ENCODE measurements around the gene XXYLT1. TPM values are rescaled to one million over a fixed set of nuclear protein-coding genes. Genes with fewer than 3 reads are reported as not detected.
"Not testable (repeated sequence)": the region's sequence is repeated elsewhere in the genome, so short reads cannot be mapped to it uniquely, and the experiment has no call there.

XXYLT1 gene
- total RNA-seq, result 2.7 TPM
- long read RNA-seq, partial matches to known transcripts, result 0 of 2 reads
- long read RNA-seq, other reads (novel, unspliced or antisense), result 1 of 2 reads

- ATAC-seq (peak; percentile 97), DNase-seq (ENCODE audit: missing footprints) (peak; percentile 95)
- intact Hi-C loops (cut with DNase I), result loop anchor here (1.0 to 2.0 kb wide), 2 partner anchors 172 to 252 kb away; partner anchors contain the start of gene ACAP2
Observed at GRCh38 chr3:195270817-195271409, at the start of gene XXYLT1. Gene XXYLT1, minus strand, starts transcription at chr3:195271159. Its CDS starts 101 bp downstream, at chr3:195271058.

- intact Hi-C loops (cut with DNase I), result no loop called here
- ATAC-seq (no peak), DNase-seq (ENCODE audit: missing footprints) (no peak)
Observed at GRCh38 chr3:195319060-195319459, 48.1 kb upstream of the XXYLT1 start.

GRCh38 chr3:195312714-195313113, 41.8 kb upstream of the XXYLT1 start:
- ATAC-seq (no peak), DNase-seq (ENCODE audit: missing footprints) (no peak)
- intact Hi-C loops (cut with DNase I), result no loop called here

GRCh38 chr3:195307711-195308110, 36.8 kb upstream of the XXYLT1 start:
- ATAC-seq (no peak), DNase-seq (ENCODE audit: missing footprints) (no peak)
- intact Hi-C loops (cut with DNase I), result no loop called here

GRCh38 chr3:195306369-195306768, 35.4 kb upstream of the XXYLT1 start:
- DNase-seq (ENCODE audit: missing footprints) (no peak), ATAC-seq (no peak)
- intact Hi-C loops (cut with DNase I), result no loop called here

GRCh38 chr3:195302431-195302830, 31.5 kb upstream of the XXYLT1 start:
- intact Hi-C loops (cut with DNase I), result no loop called here
- ATAC-seq (no peak), DNase-seq (ENCODE audit: missing footprints) (no peak)

- ATAC-seq, result no peak
- DNase-seq (ENCODE audit: missing footprints), result no peak
- intact Hi-C loops (cut with DNase I), result no loop called here
Observed at GRCh38 chr3:195297446-195297845, 26.5 kb upstream of the XXYLT1 start.

- no peak for ATAC-seq
- intact Hi-C loops (cut with DNase I), result no loop called here
Observed at GRCh38 chr3:195296662-195297061, 25.7 kb upstream of the XXYLT1 start.

GRCh38 chr3:195291121-195291520, 20.2 kb upstream of the XXYLT1 start:
- DNase-seq (ENCODE audit: missing footprints), result no peak
- intact Hi-C loops (cut with DNase I), result no loop called here
- ATAC-seq, result no peak

More at GRCh38 chr3:195296662-195297061, 25.7 kb upstream of the XXYLT1 start:
- no peak for DNase-seq (ENCODE audit: missing footprints)

GRCh38 chr3:195290643-195291042, 19.7 kb upstream of the XXYLT1 start:
- DNase-seq (ENCODE audit: missing footprints); ATAC-seq; intact Hi-C loops (cut with DNase I): not testable (repeated sequence)

- DNase-seq (ENCODE audit: missing footprints), result no peak
- intact Hi-C loops (cut with DNase I), result no loop called here
- ATAC-seq, result no peak
Observed at GRCh38 chr3:195286115-195286872, 15.3 kb upstream of the XXYLT1 start.

GRCh38 chr3:195285372-195285771, 14.4 kb upstream of the XXYLT1 start:
- intact Hi-C loops (cut with DNase I), result no loop called here
- DNase-seq (ENCODE audit: missing footprints), result no peak
- no peak for ATAC-seq

- ATAC-seq (no peak), DNase-seq (ENCODE audit: missing footprints) (no peak)
- intact Hi-C loops (cut with DNase I), result no loop called here
Observed at GRCh38 chr3:195284842-195285241, 13.9 kb upstream of the XXYLT1 start.

GRCh38 chr3:195282961-195283360, 12.0 kb upstream of the XXYLT1 start:
- ATAC-seq (no peak), DNase-seq (ENCODE audit: missing footprints) (no peak)
- intact Hi-C loops (cut with DNase I), result no loop called here

- no peak for DNase-seq (ENCODE audit: missing footprints)
- intact Hi-C loops (cut with DNase I), result no loop called here
- no peak for ATAC-seq
Observed at GRCh38 chr3:195274259-195274966, 3.5 kb upstream of the XXYLT1 start.

GRCh38 chr3:195271410-195272243, 668 bp upstream of the XXYLT1 start:
- intact Hi-C loops (cut with DNase I), result loop anchor here (1.0 to 2.0 kb wide), 2 partner anchors 171 to 252 kb away; partner anchors contain the start of gene ACAP2
- ATAC-seq, result peak; percentile 87
- peak; percentile 94 for DNase-seq (ENCODE audit: missing footprints)

GRCh38 chr3:195270079-195270816, 711 bp downstream of the XXYLT1 start:
- no peak for DNase-seq (ENCODE audit: missing footprints)
- ATAC-seq, result no peak
- intact Hi-C loops (cut with DNase I), result loop anchor here (2.0 kb wide), 1 partner anchor 173 kb away; the partner anchor contains the start of gene ACAP2
